HG02852 (cell line): Measurements from ENCODE around the gene RDH11.

Source experiments
- ATAC-seq: cut with Tn5 transposase; IDR thresholded peaks from one replicate; pipeline ENCODE4 v1.9.1; 2021; ENCODE audit warnings: mild to moderate bottlenecking, moderate library complexity; ENCODE audit not compliant: unreplicated experiment

Gene RDH11

DNA sequence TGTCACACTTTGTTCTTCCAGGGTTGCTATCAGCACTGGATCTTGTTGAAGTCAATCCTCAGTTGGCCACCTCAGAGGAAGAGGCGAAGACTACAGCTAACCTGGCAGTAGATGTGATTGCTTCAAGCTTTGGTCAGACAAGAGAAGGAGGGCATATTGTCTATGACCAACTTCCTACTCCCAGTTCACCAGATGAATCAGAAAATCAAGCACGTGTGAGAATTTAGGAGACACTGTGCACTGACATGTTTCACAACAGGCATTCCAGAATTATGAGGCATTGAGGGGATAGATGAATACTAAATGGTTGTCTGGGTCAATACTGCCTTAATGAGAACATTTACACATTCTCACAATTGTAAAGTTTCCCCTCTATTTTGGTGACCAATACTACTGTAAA, 44.9 kb downstream of the RDH11 start:
- ATAC-seq: no peak

DNA sequence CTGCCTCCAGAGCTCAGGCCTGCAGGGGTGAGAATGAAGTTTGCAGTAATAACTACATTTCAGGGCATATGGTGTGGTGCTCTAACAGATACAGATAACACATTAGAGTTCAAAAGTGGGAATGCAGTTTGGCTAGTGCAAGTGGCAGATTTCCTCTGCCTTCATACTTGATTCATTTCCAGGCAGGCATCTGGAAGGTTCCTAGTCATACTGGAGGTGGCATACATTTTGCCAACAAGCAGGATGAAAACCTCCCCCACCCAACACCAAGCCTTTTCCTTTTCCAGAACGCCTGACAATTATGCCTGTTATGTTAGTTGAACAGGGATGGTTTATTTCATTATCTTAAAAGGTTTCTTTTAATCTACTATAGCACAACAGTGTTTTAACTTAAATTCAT, 45.4 kb downstream of the RDH11 start:
- no peak for ATAC-seq

DNA sequence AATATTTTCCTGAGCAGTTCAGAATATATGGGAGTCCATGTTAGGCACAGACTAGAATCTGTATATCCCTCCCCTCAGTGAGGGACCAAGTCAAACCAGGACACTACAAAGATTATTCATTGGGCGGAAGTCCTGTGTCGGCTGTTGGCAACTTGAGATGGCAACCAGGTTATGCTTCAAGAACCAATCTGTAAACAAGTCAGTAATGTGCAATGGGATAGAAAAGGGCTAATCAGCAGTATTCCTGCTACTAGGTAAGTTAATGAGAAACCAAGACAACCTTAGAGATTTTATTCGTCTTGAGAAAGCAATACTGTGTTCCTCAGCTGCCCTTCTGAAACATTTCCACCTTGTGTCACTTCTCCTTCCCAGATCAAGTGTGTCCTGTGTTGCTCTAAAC, 49.4 kb downstream of the RDH11 start:
- ATAC-seq: no peak

DNA sequence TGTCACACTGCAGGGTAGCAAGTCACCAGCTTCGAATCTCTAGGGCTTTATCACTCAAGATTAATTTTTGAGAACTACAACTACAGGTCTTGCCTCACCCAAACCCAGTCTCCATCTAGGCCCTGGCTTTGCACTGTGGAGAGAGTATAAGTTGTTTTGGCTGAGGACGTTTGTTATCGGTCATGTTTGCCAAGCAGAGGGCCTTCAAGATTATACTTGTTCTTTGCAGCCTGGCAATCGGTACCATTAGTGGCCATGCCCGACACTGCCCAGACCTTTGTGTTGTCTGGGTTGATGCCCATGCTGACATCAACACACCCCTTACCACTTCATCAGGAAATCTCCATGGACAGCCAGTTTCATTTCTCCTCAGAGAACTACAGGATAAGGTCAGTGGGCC, 50.1 kb downstream of the RDH11 start:
- no peak for ATAC-seq

DNA sequence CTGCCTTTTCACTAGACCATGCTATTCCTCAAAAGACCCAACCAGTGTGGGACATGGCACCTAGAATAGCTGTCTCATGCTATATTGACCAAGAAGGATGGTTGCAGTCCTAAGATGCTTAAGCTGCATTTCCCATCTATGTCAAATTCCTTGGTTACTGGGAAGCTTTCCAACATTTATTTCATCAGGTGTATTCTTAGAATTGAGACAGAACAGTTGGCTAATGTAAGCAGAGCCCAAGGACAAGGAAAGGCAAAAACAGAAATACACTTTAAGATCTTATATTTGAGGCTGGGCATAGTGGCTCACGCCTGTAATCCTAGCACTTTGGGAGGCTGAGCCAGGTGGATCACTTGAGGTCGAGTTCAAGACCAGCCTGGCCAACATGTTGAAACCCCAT, 51.1 kb downstream of the RDH11 start:
- no peak for ATAC-seq

DNA sequence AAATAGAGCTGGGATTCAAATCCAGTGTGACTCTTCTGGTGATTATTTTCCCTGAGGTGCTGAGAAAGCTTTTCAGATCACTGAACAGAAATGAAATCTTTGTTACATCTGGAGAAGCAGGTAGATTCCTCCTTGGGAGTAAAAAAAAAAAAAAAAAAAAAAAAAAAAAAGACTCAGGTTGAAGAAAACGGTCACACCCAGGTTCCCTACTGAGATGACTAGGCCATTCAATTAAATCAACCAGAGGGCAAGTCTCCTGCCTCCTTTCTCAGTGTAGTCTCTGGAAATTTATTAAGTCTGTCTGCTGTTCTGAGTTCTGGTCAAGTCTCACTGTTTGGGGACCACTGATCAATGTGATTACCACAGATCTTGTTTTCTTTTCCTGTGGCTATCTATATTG, 51.9 kb downstream of the RDH11 start:
- ATAC-seq: no peak

DNA sequence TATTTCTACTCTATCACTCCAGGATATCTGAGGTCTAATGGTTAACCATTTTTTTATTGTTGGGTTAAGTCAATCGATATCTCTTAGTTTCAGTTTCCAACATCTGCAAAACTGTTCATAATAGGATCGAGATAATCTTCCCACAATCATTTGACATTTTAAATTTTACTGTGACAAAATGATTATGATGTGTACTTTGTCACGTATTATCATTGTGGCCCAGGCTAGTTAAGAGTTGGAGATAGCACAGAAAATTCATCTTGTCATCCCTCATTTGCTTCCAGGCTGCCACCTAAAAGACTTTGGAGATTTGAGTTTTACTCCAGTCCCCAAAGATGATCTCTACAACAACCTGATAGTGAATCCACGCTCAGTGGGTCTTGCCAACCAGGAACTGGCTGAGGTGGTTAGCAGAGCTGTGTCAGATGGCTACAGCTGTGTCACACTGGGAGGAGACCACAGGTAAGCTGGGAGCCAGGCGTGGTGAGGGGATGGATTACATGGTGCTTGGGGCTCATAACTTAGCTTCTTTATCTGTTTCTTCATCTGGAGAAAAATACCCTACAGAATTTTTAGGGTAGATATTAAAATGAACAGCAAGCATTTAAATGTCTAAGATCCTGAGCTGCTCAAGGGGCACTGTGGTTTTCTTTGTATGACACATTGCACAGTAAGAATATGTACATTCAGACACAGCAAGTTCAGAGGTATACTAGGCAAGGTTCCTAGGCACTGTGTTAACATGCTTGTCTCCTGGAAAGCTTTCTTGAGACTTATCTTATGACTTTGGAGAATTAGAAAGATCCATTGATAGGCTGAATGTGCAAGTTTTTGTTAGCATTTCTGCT, 53.4 kb downstream of the RDH11 start:
- ATAC-seq: no peak

DNA sequence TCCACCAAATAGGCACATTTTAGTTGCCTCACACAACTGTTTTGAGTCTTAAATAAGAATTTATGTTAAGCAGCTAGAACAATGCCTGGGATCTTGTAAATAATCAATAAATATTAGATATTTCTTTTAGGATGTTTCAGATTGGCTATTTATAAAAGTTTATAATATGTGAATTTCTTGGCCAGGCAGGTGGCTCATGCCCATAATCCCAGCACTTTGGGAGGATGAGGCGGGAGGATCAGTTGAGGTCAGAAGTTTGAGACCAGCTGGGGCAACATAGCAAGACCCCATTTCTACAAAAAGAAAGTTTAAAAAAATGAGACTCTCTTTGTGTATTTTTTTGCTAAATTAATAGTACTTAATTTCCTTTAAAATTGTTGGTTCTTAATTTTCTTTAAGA, 54.1 kb downstream of the RDH11 start:
- ATAC-seq: no peak

DNA sequence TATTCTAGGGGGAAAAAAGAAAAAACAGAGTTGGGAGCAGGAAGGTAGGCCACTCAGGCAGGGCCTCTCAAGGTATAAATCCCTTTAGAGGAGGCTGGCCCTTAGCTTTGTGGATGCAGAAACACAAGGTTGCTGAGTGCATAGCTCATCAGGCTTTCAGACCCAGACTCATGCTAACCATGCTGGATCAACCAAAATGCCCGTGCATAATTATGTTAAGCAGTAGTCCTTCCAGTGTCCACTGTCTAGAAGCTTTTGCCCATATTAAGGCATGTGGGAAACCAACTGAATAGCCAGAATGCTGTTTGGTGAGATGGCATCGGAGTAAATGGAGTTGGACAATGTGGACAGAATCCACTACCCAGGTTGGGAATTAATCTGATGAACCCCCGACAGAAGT, 56.9 kb downstream of the RDH11 start:
- no peak for ATAC-seq

DNA sequence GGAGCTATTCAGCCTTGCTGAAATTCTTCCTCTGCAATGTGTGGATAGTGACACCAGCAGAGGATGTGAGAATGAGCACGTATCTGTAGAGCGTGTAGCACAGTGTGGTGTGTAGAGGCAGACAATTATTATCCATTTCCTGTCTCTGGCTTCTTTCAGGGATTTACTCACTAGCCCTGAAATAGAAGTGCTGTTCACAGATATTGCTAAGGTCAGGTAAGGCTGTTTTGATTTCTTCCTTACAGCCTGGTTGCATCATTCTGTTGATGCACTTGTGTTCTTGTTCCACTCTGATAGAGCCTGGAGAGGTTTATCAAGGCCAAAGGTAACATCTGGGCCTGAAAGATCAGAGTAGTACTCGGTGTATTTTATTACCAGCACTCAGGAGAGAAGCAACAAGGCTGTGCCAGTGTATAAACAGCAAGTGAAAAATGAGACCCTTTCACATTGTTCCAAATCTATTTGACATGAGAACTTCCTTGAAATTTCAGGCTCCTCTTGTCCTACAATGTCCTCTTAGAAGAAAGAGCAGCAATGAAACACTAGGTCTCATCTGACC, 59.1 kb downstream of the RDH11 start:
- no peak for ATAC-seq

DNA sequence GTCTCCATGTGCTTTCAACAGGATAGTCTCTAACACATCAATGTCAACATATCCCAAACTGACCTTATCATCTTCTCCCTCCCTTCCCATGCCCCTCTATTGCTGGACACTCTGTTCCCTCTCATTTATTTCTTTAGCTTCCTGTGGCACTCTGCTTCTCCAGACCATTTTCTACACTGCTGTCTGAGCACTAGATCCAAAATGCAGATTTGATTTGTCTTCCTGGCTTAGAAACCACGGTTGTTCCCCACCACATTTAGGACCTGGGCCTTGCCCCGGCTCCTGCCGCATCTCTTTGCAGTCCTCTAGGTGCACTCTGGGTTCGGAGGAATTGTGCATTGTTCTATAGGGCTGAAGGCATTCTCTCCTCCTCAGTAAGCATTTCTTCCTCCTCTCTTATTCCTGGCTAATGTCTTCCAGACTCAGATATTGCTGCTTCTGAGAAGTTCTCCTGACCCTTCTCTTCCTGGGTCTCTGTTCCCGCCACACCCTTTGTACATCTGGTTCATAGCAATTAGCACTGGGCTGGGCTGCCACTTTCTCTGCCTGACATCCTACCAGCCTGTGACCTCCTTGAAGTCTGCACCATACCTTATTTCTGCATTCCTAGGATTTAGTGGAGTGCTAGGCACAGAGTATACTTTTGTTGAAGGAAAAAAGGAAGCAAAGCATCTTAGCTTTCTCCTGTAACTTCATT, 62.0 kb downstream of the RDH11 start:
- no peak for ATAC-seq

DNA sequence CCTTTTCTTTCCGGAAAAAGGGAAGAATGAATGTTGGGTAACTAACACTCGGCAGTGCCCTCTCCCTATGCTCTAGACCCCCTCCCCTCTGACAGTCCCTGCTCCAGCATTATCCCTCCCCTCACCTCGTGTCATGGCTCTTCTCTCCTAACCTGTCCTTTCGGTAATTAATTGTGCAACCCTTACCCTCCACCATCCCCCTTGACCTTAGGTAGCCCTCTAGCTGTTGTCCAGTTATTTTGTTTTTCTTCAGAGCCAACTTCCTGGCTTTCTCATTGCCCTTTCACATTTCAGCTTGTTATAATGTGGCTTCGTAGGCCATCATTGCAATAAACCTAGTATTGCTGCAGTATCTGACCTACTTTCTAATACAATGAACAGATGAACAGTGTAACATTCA, 64.6 kb downstream of the RDH11 start:
- no peak for ATAC-seq

DNA sequence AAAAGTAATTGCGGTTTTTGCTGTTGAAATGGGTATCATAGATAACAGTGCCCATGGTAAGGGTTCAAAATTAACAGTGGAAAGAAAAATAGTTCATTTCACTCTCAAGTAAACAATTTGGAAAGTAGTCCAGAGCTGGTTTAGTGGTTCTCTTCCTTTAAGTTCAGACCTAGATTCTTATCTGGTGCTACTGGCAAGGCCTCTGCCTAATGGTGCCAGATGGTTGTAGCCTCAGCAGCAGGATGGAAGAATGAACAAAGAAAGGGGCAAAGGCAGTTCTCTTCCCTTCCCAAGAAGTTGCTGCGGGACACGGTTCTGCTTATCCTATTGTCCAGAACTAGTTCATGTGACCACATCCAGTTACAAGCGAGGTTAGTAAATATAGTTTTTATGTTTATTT, 65.4 kb downstream of the RDH11 start:
- ATAC-seq: no peak

DNA sequence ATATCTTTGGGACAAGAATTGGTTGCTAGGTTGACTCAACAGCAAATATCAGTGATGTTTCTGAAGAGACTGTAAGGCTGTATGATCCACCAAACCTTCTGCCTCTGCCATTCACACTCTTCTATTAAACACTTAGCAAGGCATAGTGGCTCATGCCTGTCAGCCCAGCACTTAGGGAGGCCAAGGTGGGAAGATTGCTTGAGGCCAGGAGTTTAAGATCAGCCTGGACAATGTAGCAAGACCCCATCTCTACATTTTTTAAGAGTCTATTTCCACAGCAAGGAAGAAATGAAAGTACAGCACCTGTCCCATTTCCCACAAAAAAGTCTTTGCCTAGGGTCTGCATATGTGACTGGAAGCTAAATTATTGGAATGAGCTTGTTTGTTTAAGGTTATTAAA, 68.0 kb downstream of the RDH11 start:
- ATAC-seq: no peak
